Measurements from ENCODE around the gene RCE1. TPM values are rescaled to one million over a fixed set of nuclear protein-coding genes. Genes with fewer than 3 reads are reported as not detected.

Gene RCE1
- total RNA-seq, 4 donors from 2014 or later = 6.6 to 57.7 (median 38.0) TPM

- peak in 1 of 3 donors; percentile 37 for DNase-seq
Measured at GRCh38 chr11:66846671-66847091, 3.4 kb downstream of the RCE1 start.

DNA sequence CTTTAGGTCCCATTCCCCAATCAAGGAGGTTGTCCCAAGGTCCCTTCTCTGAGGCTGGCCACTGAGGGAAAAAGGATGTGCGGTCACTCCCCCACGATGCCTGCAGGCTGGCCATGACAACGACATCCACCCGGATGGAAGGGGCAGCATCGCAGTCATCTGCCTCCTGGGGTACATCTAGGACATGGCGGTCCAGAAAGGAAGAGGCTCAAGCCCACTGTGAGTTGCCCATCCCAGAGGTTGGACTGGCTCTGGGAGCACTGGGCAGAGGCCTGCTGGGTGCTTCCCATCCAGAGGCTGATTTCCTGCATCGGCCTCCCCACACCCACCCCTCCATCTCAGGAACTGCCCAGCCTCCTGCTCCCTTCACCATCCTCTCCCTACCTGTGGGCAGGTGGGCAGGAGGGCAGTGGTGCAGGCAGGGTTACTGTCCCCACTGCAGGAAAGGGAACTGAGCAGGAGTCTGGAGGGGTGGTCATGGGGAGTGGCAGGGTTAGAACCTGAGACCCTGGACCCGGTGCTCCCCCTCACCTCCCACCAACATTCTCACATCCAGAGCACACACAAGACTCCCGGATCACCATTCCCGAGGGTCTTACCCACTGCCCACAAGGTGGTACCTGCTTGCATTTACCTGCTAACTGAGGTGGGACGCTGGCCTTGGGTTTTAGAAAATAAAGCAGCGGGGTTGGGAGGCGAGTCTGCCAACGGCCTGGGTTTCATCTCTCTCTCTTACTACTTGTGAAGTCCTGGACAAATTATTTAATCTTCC, 4.4 kb downstream of the RCE1 start:
- Histone ChIP-seq H3K27me3 (no peaks in the 10 kb centered on the region), H3K36me3 (peaks cover 0 to 54% (median 0%) of the 10 kb centered on the region in 3 donors), H3K4me1 (peaks cover 0 to 13% (median 10%) of the 10 kb centered on the region in 4 donors), H3K9me3 (no peaks in the 10 kb centered on the region), H3K4me3 (no peak overlapping the region), H3K27ac (no peak overlapping the region)
- no peak for TF ChIP-seq CTCF (IDR thresholded peaks at IDR 0.05)
- no peak for TF ChIP-seq POLR2A (IDR thresholded peaks at IDR 0.05)
- peak in 1 of 3 donors; percentile 36 for DNase-seq

More at GRCh38 chr11:66846671-66847091, 3.4 kb downstream of the RCE1 start:
- no peak overlapping the region for H3K27ac ChIP-seq
- TF ChIP-seq POLR2A (IDR thresholded peaks at IDR 0.05) (no peak), CTCF (IDR thresholded peaks at IDR 0.05) (no peak)
- no peak overlapping the region for H3K4me3 ChIP-seq
- H3K9me3 ChIP-seq = no peaks in the 10 kb centered on the region
- H3K36me3 ChIP-seq = peaks cover 0 to 54% (median 0%) of the 10 kb centered on the region in 3 donors
- peaks cover 0 to 19% (median 16%) of the 10 kb centered on the region in 4 donors for H3K4me1 ChIP-seq
- no peaks in the 10 kb centered on the region for H3K27me3 ChIP-seq

GRCh38 chr11:66848671-66849500, 5.6 kb downstream of the RCE1 start:
- Histone ChIP-seq H3K27ac (no peak overlapping the region), H3K27me3 (no peaks in the 10 kb centered on the region), H3K4me1 (peaks cover 0 to 11% (median 8%) of the 10 kb centered on the region in 4 donors), H3K36me3 (peaks cover 0 to 54% (median 0%) of the 10 kb centered on the region in 3 donors), H3K4me3 (no peak overlapping the region), H3K9me3 (no peaks in the 10 kb centered on the region)
- peak in 2 of 3 donors; percentile 39 to 43 for DNase-seq
- no peak for TF ChIP-seq CTCF (IDR thresholded peaks at IDR 0.05)
- TF ChIP-seq POLR2A (IDR thresholded peaks at IDR 0.05) = no peak

GRCh38 chr11:66849501-66850234, 6.4 kb downstream of the RCE1 start:
- peak in 1 of 3 donors; percentile 37 for DNase-seq
- H3K9me3 ChIP-seq = no peaks in the 10 kb centered on the region
- no peaks in the 10 kb centered on the region for H3K27me3 ChIP-seq
- no peak overlapping the region for H3K27ac ChIP-seq
- TF ChIP-seq CTCF (IDR thresholded peaks at IDR 0.05) (no peak), POLR2A (IDR thresholded peaks at IDR 0.05) (no peak)
- peaks cover 0 to 54% (median 0%) of the 10 kb centered on the region in 3 donors for H3K36me3 ChIP-seq
- peaks cover 0 to 3% (median 1%) of the 10 kb centered on the region in 4 donors for H3K4me1 ChIP-seq
- H3K4me3 ChIP-seq = no peak overlapping the region

DNA sequence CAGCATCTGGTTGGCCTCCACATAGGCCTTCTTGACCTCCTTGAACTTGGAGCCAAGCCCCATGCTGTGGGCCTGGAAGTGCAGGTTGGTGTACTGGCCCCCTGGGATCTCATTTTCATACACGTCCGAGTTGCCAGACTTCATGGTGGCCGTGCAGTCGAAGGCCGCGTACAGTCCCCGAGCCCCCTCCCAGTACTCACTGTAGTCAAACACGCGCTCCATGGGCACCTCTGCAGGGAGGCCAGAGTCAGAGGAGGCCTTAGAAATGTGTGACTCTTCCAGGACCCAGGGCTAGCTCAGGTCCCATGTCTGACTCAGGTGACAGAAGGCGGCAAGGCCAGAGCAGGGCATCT, 7.0 kb downstream of the RCE1 start:
- Histone ChIP-seq H3K4me3 (no peak overlapping the region), H3K27me3 (no peaks in the 10 kb centered on the region), H3K27ac (no peak overlapping the region), H3K9me3 (no peaks in the 10 kb centered on the region), H3K4me1 (peaks cover 0 to 3% (median under 1%) of the 10 kb centered on the region in 4 donors), H3K36me3 (peaks cover 0 to 48% (median 0%) of the 10 kb centered on the region in 3 donors)
- peak in 1 of 3 donors; percentile 40 for DNase-seq
- no peak for TF ChIP-seq POLR2A (IDR thresholded peaks at IDR 0.05)
- no peak for TF ChIP-seq CTCF (IDR thresholded peaks at IDR 0.05)
